NCI-H2227 (cell line): ENCODE results near the gene BABAM2.

Experiments used
- DNase-seq: peaks from one replicate; lab custom pipeline; 2025; ENCODE audit not compliant: unreplicated experiment; lab: John Stamatoyannopoulos, UW

The BABAM2 gene

GRCh38 chr2:28271231-28271918 is 380.8 kb downstream of the BABAM2 start:
- DNase-seq: no peak

GRCh38 chr2:28271919-28272250 is 381.4 kb downstream of the BABAM2 start:
- no peak for DNase-seq

GRCh38 chr2:28273751-28274150 is 383.2 kb downstream of the BABAM2 start:
- no peak for DNase-seq

- DNase-seq: no peak
These were observed 384.6 kb downstream of the BABAM2 start for GRCh38 chr2:28274911-28275685.

GRCh38 chr2:28276076-28276618 is 385.6 kb downstream of the BABAM2 start:
- DNase-seq: peak; percentile 44

GRCh38 chr2:28276807-28277206 is 386.3 kb downstream of the BABAM2 start:
- peak; percentile 10 for DNase-seq

GRCh38 chr2:28277466-28277865 is 386.9 kb downstream of the BABAM2 start:
- no peak for DNase-seq

GRCh38 chr2:28279371-28279770 is 388.8 kb downstream of the BABAM2 start:
- DNase-seq: no peak

- DNase-seq: no peak
These were observed 390.1 kb downstream of the BABAM2 start for GRCh38 chr2:28280619-28281018.

GRCh38 chr2:28281739-28282138 is 391.2 kb downstream of the BABAM2 start:
- no peak for DNase-seq

- no peak for DNase-seq
These were observed 391.7 kb downstream of the BABAM2 start for GRCh38 chr2:28282248-28282647.

GRCh38 chr2:28282861-28283646 is 392.5 kb downstream of the BABAM2 start:
- DNase-seq: no peak

- no peak for DNase-seq
These were observed 393.3 kb downstream of the BABAM2 start for GRCh38 chr2:28283861-28284260.

- DNase-seq: no peak
These were observed 396.1 kb downstream of the BABAM2 start for GRCh38 chr2:28286678-28287077.

- DNase-seq: no peak
These were observed 396.9 kb downstream of the BABAM2 start for GRCh38 chr2:28287256-28287915.

- DNase-seq: no peak
These were observed 398.1 kb downstream of the BABAM2 start for GRCh38 chr2:28288620-28289019.

GRCh38 chr2:28291811-28292440 is 401.4 kb downstream of the BABAM2 start:
- DNase-seq: no peak

- no peak for DNase-seq
These were observed 402.0 kb downstream of the BABAM2 start for GRCh38 chr2:28292491-28292890.

- DNase-seq: no peak
These were observed 402.9 kb downstream of the BABAM2 start for GRCh38 chr2:28293416-28293815.

- DNase-seq: no peak
These were observed 403.9 kb downstream of the BABAM2 start for GRCh38 chr2:28294451-28294850.

- DNase-seq: no peak
These were observed 405.7 kb downstream of the BABAM2 start for GRCh38 chr2:28296243-28296642.
